ENCODE results near the gene ALDH8A1.
"Not testable (repeated sequence)": the region's sequence is repeated elsewhere in the genome, so short reads cannot be mapped to it uniquely, and the experiment has no call there.

Gene ALDH8A1

DNA sequence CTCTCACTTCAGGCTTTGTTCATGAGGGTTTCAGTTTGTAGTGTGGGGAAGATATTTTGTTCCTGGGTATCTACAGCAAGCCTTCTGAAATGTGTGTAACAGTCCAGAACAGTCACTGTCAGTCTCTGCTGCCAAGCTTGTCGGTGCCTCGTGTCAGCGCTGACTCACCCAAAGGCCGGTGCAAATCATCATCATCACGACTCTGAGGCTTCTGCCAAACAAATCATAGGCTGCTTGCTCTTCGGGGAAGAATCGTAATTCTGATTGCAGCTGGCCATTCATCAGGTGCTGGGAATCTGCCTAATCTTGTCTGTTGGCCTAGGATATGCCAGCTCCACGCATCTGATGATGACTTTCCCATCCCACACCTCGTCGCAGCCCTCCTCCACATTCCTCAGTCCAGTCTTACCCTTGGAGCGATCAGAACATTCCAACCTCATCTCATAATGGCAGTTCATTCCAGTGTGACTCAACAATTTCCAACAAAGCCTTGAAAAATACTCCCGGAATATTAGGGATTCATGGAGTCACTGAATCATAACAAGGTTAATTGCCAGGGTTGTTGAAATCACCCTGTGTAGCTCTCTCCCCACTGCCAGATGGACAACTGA lies 40.9 kb downstream of the ALDH8A1 start:
- DNase-seq = peak; percentile 10

DNA sequence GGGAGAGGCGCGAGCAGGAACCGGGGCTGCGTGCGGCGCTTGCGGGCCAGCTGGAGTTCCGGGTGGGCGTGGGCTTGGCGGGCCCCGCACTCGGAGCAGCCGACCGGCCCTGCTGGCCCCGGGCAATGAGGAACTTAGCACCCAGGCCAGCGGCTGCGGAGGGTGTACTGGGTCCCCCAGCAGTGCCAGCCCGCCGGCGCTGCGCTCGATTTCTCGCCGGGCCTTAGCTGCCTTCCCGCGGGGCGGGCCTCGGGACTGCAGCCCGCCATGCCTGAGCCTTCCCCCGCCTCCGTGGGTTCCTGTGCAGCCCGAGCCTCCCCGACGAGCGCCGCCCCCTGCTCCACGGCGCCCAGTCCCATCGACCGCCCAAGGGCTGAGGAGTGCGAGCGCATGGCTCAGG lies 45.2 kb downstream of the ALDH8A1 start:
- not testable (repeated sequence) for DNase-seq

DNA sequence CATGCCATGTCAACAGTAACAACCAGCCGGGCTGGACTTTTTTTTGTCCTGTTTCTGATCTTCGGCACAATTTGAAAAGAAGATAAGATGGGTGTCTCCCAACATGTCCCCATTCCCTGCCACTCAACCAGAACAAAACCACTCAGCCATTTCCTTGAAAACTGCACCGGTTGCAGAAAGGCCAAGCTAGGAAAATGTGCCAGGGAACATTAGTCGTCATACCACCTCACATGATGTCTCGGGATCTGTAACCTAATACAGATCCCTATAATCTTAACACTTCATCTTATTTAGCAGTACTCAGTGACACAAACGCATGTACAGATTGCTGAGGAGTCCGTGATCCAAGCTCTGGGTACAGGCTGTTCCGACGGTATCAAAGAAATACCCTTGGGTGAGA lies 46.5 kb downstream of the ALDH8A1 start:
- no peak for DNase-seq

DNA sequence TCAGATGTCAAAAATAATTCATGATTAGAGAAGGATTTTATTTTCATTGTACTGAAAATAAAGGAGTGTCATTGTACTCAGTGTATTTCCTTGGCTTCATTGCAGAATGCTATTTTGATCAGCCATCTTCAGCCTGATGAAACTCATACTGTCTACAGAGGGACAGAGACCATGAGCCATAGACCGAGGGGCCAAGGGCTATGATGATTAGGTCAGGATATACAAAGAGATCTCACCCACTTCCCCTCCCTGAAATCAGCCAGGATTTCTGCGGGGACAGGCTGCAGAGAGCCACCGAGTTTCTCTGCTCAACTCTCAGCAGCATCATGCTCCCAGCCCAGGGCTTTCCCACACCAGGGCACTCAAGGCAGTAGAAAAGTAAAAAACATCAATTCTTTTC lies 47.0 kb downstream of the ALDH8A1 start:
- no peak for DNase-seq

DNA sequence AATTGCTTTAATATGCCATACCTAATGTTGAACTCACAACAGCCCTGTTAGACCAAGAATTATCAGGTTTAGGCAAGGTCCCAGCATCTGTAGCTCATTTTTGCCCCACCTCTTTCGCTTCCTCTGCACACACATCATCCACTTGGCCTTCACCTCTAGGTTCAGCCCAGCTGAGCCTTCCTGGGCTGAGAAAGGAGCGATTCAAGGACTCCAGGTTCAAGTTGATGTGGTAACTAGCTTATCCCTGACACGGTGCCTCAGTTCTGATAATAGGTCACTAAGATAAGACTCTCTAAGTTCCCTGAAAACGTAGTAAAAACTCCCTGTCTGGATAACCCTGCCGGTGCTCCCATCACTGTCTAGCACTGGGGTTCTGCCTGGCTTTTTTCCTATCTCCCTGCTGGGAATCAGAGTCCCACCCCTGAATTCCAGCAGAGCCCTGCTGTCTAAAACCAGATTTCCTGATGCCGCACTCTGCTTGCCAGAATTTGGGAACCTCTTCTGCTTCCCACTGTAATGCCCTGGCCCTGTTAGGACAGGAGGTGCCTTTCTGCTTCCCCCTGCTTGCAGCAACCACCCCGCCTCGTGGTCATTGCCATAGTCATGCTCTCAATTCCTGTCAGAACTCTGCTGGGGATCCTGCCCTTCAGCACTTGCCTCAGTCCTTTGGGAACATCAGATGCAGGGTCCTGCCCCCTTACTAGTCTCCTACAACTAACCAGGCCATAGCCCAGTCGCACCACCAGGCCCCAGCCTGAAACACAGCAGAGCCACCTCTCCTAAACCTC lies 47.6 kb downstream of the ALDH8A1 start:
- DNase-seq = no peak

DNA sequence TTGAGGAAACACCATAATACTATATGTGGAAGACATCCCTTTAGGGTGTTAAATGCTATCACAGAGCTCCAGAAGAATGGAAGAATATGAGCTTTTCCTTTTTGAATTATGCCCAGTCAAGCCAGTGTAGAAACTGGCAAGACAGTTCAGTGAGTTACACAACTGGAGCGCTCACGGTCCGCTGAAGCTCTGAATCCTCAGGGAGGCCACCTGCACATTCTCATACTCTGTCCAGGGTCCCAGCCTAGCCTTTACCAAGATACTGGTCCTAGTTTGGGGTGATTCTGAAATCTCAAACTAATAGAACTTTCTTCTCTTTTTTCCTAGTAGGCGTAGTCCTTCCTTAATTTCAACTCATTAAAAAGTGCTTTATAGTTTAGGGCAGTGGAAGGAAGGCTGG lies 51.3 kb downstream of the ALDH8A1 start:
- no peak for DNase-seq

DNA sequence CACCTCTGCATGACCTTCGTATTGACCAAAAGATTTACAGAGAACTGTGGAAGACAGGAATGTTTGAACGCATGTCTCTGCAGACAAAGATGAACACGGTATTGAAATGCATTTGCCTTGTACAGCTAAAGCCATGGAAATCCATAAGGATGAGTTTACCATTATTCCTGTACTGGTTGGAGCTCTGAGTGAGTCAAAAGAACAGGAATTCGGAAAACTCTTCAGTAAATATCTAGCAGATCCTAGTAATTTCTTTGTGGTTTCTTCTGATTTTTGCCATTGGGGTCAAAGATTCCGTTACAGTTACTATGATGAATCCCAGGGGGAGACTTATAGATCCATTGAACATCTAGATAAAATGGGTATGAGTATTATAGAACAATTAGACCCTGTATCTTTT lies 51.7 kb downstream of the ALDH8A1 start:
- DNase-seq = not testable (repeated sequence)

DNA sequence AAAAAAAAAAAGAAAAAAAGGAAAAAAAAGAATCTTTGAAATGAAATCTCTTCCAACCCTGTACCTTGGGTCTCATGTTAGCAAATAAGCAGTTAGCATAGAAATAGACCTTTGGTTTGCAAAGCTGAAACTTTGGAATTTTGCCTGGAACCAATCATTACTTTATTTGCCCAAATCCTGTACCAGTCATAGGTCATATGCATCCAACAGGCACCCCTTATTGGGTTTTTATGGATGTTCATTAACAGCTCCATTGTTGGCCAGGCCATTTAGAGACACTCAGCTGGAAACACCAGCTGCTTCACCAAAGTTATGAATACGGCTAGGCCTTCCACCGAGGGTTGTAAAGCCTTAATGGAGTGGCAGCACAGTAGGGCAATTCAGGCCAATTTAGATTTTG lies 53.0 kb downstream of the ALDH8A1 start:
- no peak for DNase-seq

DNA sequence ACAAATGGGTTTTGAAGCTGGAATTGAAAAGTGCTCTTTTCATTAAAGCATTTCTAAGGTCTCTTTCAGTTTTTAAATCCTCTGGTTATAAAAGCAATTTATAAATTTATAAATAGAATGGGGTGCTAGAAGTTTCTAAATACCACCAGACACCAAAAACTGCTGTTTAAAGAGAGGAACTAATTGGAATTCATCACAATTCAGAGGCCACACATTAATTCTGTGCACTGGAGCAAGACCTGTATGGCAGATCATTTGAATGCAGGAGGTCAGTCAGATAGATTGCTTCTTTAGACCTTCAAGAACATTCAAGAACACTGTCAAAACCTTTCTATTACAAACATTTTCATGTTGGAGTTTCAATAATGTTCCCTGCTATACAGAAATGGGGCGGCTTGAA lies 55.1 kb downstream of the ALDH8A1 start:
- DNase-seq = no peak

DNA sequence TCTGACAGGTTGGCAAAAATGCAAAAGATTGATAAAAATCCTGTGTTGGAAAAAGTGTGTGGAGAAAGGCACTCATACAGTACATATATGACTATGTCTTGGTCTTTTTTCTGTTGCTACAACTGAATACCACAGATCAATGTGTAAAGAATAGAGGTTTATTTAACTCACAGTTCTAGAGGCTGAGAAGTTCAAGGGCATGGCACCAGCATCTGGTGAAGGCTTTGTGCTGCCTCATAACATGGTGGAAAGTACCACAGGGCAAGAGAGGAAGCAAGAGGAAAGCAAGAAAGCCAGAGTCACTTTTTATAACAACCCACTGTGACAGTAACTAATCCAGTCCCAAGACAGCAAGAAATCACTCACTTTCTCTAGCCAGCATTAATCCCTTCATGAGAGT lies 57.5 kb downstream of the ALDH8A1 start:
- DNase-seq = no peak

DNA sequence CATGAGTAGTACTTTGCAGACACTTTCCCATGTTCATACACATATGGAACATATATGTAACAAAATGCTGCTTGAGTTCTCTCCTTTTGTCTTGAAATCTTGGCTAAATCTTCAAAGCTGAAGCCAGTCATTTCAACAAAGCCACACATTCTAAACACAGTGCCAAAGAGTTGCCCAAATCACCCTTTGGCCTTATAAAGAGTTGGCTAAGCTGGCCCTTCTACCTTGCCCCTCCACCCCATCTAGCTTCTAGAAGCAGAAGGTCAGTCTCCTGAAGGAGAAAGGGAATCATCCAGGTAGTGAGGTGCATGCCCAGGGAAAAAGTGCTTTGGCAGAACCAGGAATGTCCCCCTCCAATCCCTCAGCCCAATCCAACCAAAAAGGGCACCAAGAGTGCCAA lies 58.3 kb downstream of the ALDH8A1 start:
- DNase-seq = no peak

DNA sequence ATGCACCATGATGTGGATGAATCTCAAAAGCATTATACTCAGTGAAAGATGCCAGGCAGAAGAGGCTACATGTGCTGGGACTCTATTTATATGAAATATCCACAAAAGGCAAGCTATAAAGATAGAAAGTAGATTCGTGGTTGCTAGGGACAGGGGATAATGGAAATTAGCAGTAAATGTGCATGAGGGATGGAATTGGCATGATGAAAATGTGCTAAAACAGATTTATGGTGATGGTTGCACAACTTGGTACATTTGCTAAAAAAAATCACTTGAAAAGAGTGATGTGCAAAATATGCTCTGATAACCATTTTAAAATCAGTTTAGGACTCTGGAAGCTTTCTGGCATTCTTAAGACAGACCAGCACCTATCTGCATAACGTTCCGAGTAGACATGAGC lies 61.6 kb downstream of the ALDH8A1 start:
- no peak for DNase-seq

DNA sequence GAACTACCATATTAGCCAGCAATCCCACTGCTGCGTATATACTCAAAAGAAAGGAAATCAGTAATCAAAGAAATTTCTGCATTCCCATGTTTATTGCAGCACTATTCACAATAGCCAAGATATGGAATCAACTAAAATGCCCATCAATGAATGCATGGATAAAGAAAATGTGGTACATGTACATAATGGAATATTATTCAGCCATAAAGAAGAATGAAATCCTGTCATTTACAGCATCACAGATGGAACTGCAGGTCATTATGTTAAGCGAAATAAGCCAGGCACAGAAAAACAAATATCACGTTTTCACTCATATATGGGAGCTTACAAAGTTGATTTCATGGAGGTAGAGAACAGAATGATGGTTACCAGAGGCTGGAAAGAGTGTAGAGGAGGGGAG lies 65.1 kb downstream of the ALDH8A1 start:
- no peak for DNase-seq

DNA sequence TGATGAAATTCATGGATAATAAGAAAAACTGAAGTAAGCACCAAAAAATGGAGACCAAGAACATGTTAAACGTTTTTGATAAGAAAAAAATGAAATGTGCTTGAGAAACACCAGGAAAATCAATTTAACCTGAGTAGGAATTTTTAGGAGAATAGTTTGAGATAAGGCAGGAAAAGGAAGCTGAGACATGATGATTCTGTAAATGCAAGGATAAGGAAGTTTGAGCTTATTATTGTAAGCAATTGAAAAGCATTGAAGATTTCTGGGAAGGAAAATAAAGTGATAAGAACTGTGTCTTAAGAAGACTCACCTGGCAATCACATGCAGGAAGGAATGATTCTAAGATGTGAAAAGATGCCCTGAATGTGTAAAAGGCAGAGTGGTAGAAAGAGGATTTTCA lies 66.6 kb downstream of the ALDH8A1 start:
- no peak for DNase-seq

DNA sequence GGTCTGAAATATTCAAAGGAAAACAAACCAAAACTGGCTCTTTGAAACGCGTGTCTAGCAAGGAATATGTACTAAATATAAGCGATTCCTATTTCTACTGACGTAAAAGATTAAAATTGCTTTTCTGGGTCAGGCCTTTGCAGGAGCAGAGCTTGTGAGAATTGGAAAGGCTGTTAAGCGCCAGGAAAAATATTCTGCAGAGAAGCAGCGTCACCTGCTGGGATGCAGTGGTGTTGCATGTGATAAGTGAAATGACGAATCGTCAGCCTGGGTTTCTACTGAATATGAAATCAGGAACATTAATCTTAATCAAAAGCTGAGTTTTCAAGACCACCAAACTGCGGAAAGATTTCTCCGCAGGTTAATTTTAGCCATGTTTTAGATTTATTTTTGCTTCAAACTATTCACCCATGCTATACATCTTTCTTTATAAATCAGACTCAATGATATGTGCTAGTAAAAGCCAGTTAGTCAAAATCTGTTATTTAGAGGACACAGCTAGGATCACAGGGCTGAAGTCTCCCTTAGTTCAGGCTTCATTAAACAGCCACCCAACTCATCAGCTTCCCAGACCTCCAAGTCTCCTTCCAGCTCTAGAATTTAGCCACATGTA lies 67.4 kb downstream of the ALDH8A1 start:
- peak; percentile 46 for DNase-seq

DNA sequence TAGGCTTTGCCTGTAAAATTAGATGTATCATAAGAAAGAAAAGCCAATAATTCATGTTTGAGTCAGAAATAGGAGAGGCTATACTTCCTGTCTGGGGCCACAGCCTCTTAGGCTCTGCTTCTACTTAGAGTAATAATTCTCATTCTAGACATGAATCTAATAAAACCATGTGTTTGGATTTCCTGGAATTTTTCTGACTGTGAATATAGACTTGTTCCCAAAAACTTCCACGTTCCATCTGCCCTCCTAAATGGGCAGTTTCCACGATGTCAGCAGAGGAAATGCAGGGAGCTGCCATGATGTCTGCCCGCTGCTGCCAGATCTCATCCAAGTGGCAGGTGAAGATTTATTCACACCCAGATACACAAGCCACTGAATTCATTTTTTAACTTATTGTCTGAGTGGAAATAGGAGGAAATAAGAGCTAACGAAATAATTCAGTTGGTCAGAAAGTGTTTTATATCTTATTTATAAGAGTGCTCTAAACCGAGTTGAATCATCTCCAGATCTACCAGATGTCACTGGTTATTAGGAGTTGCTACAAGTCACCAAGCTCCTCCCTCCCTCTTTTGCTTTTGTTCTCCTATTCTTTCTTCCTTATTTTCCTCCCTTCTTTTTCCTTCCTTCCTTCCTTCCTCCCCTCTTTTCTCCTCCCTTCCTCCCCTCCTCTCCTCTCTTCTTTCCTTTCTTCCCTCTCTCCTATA lies 69.3 kb downstream of the ALDH8A1 start:
- no peak for DNase-seq

DNA sequence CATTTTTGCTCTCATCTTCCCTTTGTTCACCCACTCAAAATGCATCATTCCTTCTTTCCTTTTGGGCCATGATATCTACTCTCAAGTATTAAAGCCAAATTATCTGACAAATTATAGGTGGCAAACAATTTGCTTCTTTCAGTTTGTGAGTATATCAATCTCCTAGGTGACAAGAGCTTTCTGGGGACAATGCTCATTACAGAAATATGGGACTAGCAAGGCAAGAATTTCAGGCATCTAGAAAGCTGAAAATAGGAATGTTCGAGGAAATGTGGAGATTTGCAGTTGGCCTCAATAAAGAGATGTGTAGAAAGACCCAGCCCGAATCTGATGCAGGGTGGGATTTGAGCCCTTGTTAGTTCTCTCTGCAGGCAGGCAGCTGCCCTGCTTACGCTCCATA lies 71.8 kb downstream of the ALDH8A1 start:
- DNase-seq = no peak

DNA sequence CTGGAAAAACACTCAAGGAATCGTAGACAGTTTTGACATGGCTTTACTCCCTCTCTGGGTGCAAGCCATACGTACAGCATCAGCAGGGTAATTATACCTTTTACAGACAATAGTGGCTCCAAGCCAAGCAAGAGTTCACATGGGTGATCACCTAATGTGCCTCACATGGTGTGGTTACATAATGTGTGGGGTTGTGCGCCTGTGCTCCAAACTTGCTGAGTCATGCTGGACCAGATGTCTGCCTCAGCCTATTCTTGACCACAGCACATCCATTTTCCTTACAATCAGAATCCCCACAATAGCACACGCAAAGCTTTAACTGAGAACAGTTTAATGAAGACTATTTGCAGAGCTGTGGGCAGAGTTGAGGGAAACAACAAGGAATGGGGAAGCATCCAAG lies 74.5 kb downstream of the ALDH8A1 start:
- DNase-seq = no peak

DNA sequence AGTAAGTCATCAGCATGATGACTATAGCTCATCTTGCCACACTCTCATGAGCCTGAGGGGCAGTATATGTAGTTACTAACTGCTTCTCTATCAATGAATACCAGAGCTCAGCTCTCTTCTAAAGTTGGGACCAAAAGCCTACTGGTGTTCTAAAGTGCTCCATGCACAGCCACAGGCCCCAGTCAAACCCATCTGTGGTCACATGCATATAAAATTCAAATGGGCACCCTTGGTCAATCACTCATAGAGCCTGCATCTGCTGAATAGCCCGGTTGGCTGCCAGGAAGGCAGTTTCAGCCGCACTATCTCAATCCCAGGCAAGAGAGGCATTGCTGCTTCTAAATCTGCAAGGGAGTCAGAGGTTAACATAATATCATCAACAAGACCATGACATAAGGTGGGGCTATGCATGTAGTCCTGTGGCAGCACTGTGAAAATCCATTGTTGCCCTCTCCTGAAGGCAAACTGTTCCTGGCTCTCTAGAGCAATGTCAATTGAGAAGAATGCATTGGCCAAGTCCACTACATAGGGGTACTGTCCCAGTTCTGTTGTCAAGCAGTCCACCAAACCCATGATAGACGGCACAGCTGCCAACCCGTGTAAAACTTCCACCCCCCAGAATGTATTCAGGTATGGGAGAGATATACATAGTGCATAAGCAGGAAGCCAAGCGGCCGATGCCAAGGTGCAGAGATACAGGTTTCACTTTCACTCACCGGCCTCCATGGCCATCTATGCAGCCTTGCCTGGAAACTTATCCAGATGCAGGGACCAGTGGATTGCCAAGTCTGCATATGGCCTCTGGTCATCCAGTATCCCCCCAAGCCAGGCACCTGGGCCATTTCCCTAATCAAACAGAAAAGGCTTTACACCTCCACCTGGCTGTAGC lies 76.2 kb downstream of the ALDH8A1 start:
- peak; percentile 24 for DNase-seq

DNA sequence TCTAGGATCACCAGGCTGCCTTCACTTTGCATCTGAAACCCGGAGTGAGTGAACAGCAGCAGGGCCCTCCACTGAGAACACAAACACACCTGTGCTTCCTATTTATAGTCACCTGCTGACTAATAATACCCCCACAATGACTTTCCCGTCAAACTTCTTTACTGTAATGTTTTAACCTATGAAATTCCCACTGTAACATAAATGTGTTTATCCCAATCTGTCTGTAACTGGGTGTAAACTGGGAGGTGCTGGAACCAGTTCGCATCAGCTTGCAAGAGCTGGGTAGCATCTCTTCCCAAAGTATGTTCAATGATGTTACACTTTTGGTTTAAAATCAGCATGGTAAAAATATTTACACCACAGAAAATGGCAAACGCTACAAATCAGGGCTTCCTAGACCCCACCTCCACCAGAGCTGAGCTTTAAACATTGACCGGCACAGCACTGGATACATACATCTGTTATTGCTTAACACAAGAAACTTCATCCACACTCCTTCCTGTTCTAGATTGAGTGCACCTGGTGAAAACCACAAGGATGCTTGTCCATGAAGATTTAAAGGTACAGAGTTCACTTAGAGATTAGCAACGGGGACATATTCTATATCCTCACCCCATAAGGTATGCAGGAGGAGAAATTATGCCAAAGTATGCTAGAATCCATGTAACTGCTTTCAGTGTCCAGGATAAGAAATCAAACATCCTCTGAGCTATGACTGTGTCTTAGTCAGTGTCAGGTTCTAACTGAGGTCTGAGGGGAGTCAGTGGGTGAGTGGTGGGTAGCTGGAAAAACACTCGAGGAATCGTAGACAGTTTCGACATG lies 79.0 kb downstream of the ALDH8A1 start:
- peak; percentile 20 for DNase-seq

DNA sequence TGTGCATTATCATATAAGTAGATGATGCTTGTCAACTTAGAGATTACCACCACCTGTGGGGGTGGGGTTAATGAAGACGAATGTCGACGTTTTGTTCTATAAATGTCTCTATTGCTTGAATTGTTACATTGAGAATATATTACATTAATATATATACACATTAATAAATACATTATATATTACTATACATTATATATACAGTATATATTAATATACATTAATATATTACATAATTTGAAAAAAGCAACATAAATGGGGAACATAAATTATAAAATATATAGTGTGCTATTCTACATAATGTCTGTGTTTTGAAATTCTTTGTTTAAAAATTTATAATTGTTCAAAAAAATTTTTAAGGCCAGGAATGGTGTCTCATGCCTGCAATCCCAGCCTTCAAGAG lies 81.1 kb downstream of the ALDH8A1 start:
- no peak for DNase-seq
